HEK293T (cell line): ENCODE data around the gene ENHO.

Source experiments
- FOXM1 ChIP-seq: fragments of 450-650 bp; IDR thresholded peaks from 2 replicates; pipeline ENCODE4 v1.6.1; 2017; ENCODE audit warnings: mild to moderate bottlenecking, borderline replicate concordance
- SP1 ChIP-seq: fragments of 450-650 bp; IDR thresholded peaks from 2 replicates; pipeline ENCODE4 v1.6.1; 2017

DNA sequence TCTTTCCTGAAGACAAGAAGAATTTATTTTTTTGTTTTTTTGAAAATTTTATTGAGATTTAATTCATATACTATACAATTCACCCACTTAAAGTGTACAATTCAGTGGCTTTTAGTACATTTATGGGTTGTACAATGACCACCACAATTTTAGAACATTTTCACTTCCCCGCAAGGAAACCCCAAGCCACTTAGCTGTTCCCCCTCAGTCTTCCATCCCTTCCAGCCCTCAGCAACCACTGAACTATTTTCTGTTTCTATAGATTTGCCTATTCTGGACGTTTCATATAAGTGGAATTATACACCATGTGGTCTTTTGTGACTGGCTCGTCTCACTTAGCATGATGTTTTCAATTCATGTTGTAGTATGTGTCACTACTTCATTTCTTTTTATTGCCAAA lies 36.2 kb downstream of the ENHO start:
- TF ChIP-seq FOXM1: no peak
- TF ChIP-seq SP1: no peak
